NCI-H1092 treated with DMSO at 0.1 percent for 48 hours (cell line): ENCODE results near the gene POU2AF1.

Source experiments
- DNase-seq: peaks from one replicate; lab custom pipeline; 2025; lab: John Stamatoyannopoulos, UW

Gene POU2AF1

GRCh38 chr11:111319296-111319695, 59.8 kb downstream of the POU2AF1 start:
- no peak for DNase-seq

GRCh38 chr11:111312076-111312475, 67.0 kb downstream of the POU2AF1 start:
- DNase-seq, result no peak

- no peak for DNase-seq
Measured at GRCh38 chr11:111310723-111311122, 68.4 kb downstream of the POU2AF1 start.

DNA sequence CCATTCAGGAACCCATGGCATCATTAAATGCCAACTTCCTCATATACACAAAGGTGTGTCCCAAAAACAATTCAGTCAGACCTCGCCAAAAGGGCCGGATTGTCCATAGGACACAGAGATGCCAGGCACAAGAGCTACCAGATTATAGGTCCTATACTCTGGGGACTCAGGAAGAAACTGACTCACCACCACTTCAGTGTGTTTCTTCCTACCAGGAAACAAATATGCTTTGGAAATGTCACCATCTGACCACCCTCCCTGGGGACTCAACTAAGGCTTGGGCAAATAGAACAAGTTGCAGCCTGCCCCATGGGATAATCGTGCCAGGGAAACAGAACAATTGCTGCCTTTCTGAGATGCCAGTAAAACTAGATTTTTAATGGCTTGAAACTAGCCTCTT, 69.0 kb downstream of the POU2AF1 start:
- peak; percentile 49 for DNase-seq

DNA sequence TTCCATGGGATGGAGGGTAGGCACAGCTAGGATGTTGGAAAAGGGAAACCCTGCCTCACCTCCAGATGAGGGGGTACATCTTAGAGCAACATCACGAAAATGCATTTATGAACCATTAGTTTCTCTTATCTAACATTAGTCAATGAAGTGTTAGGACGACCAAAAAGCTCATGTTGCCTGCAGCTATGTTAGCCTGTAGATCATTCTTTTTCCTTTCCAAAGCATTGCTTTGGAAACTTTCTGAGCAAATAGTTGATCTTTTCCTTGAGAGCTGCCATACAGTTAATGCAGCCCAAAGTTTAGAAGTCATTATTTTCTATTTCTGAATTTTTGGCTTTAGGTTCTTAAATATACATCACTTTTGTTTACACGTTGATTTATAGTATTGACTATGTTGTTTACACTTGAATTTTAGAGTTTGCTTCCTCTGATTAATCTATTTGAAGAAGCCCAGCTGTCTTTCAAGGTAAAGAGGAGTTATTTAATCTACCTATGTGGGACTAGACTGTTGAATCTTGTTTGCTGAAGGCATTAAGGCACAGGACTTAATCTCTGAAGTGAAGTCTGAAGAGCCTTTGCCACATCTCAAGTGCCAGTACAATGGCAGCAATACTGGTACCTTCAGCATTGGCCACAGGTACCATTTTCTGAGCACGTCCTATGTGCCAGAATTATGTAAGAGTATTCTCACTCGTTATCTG, 69.7 kb downstream of the POU2AF1 start:
- no peak for DNase-seq

- peak; percentile 95 for DNase-seq
Measured at GRCh38 chr11:111308140-111308539, 70.9 kb downstream of the POU2AF1 start.

DNA sequence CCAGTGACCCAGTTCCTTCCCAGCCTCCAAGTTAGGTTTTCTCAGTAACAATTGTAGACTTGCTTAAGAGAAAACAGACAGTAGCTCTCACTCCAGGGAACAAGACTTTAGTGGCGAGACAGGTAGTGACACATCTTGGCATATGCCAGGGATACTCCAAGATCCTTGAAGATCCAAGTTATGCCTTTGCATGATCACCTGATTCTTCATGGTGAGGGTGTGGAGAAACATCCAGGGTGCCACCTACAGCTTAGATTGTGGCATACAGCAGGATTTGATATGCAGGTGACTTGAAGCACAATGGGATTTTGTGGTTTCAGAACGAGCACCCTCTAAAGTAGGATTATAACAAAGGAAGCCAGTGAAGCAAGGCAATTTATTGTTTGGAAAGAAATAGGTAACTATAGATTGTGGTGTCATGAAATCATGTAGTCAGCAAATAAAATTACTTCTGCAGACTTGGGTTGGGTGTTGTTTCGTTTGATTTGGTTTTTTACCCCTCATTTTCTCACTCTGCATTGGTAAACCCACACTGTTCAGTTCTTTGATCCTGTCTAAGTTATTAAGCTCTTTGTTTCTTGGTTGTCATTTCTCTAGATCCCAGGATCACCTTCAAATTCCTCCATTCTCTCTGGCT, 71.5 kb downstream of the POU2AF1 start:
- peak; percentile 37 for DNase-seq

- DNase-seq, result no peak
Measured at GRCh38 chr11:111306321-111306720, 72.8 kb downstream of the POU2AF1 start.

DNA sequence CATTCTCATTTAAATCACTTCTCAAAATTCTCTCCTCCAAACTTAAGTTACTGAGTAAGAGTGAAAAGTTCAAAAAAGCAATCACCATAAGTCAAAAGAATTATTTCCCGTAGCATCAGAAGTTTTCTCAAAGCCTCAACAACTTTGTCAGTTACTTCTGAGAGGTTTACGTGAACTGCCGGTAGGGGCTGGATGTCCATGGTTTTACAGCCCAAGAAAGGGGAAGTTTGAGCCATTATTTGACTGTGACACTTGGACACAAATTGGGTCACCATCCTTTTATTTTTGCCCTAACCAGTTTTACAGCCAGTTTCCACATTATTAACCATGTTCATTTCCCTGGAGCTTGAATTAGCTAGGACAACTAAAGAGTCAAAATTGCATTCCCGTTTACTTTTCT, 73.2 kb downstream of the POU2AF1 start:
- no peak for DNase-seq

- no peak for DNase-seq
Measured at GRCh38 chr11:111305162-111305802, 73.8 kb downstream of the POU2AF1 start.

- DNase-seq, result peak; percentile 83
Measured at GRCh38 chr11:111303461-111303860, 75.6 kb downstream of the POU2AF1 start.

DNA sequence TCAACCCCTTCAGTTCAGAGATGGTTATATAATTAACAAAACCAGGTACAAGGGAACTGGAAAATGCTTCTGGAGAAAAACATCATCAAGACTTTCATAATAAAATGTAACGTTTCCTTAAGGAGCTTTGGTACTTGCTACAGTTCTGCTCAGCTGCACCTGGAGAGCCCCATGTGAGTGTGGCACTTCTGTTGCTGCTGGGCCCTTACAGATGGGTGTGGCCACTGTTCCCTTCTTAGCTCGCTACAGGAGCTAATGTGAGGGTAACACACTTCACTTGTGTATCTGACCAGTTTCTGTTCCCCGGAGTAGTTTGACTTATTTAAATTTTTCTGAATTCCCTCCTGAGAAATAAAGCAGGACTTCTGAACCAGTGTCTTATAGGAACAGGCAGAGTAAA, 76.8 kb downstream of the POU2AF1 start:
- DNase-seq, result peak; percentile 56
